COR-L47 (cell line): ENCODE measurements around the gene EHBP1.

ENCODE experiments used
- DNase-seq: peaks from one replicate; lab custom pipeline; 2025; lab: John Stamatoyannopoulos, UW

EHBP1 gene

DNA sequence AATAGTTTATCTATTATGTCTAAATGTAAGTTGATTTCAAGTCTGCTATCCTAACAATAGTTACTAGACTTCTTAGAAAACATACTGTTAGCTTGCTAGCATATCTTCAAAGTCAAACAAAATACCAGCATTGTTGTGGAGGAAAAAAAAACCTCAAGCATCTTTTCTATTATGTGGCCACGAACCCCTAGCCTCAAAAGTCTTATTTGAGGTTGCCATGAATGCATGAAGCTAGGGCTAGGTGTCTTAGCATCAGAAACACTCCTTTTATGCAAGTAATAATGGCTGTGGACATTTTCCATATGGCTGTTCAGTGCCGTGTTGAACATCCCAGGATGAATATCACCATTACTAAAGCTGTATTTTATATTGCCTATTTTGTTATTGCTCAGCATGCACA, 258.5 kb downstream of the EHBP1 start:
- DNase-seq, result no peak

DNA sequence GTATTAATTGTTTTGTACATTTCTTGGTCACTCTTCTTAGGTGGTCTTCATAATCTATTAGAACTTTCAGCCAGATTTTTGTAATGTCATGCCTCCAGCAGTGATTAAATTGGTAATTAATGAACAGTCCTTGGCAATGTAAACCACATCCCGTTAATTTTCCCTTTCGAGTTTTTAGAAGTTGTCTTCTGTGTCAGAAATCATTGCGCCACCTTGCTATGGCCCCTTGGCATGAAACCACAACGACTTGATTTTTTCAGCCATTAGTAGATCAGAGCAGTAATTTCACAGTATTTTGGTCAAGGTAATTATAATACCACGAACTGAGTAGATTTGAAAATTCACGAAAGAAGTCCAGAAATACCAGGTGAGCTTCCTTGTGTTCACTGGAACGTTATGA, 259.2 kb downstream of the EHBP1 start:
- DNase-seq, result no peak

GRCh38 chr2:62966991-62967390, 261.5 kb downstream of the EHBP1 start:
- no peak for DNase-seq

DNA sequence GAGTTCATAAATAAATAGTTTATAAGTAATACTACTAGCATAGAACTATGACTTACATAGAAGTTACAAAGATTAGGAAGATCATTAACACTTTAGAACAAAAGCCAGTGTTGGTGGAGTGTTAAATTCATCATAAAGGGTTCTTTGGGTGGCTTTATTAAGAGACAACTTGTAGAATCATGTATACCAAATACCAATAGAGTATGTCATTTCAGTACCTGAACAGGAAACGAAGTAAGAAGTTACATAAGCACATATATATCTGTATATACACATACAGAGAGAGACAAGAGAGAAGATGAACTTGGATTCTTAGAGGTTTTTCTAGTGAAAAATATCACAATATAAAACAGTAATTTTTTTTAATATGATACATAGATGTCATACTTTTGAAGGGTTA, 262.7 kb downstream of the EHBP1 start:
- DNase-seq, result no peak

- no peak for DNase-seq
These were observed 263.2 kb downstream of the EHBP1 start for GRCh38 chr2:62968668-62969067.

DNA sequence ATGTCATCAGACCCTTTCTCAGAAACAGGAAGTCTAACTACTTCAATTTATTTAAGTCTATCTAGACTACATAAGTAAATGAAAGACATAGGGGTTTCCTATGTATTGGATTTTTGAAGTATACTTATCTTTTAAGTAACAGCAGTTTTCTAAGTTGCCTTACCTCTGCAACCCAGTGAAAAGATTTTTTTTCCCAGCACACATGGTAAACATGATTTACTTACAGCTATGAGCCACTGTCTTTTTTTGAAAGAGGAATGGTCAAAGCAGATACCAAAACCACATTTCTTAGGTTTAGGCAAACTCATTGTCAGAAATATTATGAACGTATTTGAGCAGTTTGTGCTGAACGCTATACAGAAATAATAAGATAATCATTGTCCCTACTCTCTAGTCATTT, 266.4 kb downstream of the EHBP1 start:
- DNase-seq, result no peak

DNA sequence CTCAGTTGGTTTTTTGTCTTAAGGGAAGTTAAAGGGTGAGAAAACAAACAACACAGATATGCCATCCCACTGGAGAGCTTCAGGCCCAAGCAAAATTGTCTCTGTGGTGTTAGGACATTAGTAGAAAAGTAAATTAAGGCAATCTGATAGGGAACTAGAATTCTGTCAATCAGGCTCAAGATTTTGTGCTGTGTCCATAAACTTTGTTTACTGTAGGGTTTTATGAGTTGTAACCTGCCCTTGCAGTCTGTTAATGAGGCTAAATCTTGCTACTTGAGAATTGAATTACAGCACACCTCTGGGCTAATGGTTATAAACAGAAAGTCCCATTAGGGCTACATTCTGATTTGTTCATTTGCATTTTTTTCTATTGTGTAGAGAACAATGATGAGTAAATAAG, 267.1 kb downstream of the EHBP1 start:
- no peak for DNase-seq

GRCh38 chr2:62974999-62975398, 269.5 kb downstream of the EHBP1 start:
- no peak for DNase-seq

- no peak for DNase-seq
These were observed 286.1 kb downstream of the EHBP1 start for GRCh38 chr2:62991605-62992004.

- no peak for DNase-seq
These were observed 287.0 kb downstream of the EHBP1 start for GRCh38 chr2:62992561-62992960.

DNA sequence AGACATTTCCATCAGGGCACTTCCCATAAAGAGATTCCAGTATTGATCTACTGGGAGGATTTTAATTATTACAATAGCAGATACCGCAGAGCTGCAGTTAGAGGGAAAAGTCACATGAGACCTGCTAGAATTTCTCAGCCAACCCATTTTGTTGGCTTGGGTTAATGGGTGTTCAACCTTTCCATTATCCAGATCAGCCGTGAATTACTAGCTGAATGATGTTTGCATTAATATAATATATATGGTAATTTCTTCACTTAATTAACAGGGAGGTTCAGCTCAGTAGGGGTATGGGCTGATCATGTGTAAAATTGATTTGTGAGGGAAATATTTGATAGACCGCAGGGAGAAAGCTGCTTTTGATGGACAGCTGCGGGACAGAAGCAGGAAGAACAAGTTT, 288.7 kb downstream of the EHBP1 start:
- DNase-seq, result no peak

- DNase-seq, result no peak
These were observed 291.1 kb downstream of the EHBP1 start for GRCh38 chr2:62996534-62997186.

DNA sequence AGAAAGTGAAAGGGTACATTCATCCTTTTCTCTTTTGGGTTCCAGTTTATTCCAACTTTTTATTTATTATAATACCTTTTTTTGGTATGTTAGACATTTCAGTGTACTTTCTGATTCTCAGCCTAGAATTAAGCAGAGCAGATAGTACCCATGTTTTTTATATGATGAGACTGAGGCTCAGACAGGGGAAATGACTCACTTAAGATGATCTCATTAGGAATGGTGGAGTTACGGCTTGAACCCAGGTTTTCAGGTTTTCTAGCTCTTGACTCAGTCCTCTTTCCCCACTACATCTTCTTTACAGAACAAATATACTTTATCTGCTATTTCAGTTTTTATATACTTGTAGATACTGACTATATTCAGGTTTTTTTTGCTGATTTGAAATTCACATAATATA, 293.4 kb downstream of the EHBP1 start:
- no peak for DNase-seq

GRCh38 chr2:62999905-63000304, 294.4 kb downstream of the EHBP1 start:
- DNase-seq, result no peak

DNA sequence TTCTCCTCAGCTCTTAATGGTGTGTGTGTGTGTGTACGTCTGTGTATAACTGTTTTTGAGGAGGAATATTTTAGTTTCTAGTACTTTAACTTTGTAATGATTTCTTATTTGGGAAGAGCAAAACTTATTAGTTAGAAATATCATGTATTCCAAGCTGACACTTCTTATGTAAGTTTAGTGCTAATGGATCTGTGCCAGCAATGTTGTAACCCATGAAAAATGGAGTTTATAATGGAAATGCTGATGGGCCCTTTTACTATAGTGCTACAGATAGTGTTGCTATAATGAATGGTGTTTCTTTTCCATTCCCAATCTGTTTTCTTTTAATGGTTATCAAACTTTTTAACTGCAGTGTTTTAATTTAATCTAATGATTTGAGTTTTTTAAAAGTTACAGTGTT, 295.3 kb downstream of the EHBP1 start:
- DNase-seq, result no peak

- DNase-seq, result no peak
These were observed 296.1 kb downstream of the EHBP1 start for GRCh38 chr2:63001576-63001975.

DNA sequence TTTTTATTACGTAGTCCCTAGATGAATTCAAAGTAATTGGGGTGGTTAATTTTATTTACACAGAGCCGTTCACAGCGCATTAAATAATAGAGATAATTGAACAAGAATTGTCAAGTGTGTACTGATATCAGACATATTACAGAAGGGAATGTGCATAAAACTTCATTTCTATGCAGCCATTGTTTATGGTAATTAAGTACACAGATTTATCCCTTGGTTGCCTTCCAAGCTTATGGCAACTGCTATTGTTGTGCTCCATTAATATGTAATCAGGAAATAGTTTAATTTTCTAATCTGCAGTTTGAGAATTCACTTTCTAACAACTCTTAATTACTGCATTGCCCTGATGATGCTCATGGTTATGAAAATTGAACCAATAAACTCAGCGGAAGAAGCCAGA, 297.8 kb downstream of the EHBP1 start:
- DNase-seq, result peak; percentile 23

- no peak for DNase-seq
These were observed 302.4 kb downstream of the EHBP1 start for GRCh38 chr2:63007813-63008458.

GRCh38 chr2:63008838-63009237, 303.3 kb downstream of the EHBP1 start:
- DNase-seq, result no peak

GRCh38 chr2:63009490-63009889, 304.0 kb downstream of the EHBP1 start:
- no peak for DNase-seq

DNA sequence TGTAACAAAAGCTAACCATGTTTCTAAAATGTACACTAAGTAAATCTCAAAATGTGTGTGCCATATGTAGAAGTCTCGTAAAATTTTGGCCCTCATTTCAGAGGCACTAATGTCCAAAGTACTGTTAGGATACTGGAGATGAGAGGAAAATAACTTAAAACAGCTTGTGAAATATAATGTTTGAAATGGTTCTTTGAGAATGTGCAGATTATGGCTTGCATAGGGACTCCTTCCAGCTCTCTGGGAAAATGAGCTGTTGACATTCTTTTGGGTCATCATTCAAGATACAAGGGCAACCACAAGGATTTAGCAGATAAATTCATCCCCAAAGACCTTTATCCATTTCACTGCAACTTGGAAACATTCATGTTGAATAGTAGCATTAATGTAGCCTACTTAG, 307.0 kb downstream of the EHBP1 start:
- no peak for DNase-seq

GRCh38 chr2:63013438-63013837, 307.9 kb downstream of the EHBP1 start:
- no peak for DNase-seq

DNA sequence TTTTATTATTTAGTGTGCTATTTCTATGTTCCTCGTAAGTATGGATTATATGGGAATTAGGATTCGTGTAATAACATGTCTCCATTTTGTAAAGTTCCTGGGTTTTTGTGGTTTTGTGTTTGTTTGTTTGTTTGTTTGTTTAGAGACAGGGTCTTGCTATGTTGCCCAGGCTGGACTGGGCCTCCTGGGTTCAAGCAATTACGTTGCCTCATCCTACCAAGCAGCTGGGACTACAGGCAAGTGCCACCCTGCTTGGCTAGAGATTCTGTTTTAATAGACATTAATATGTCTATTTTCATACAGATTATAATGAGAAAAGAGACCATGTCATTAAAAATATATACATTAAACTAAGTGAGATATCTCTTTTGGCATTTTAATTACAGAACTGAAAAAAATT, 309.9 kb downstream of the EHBP1 start:
- DNase-seq, result no peak

- DNase-seq, result no peak
These were observed 312.9 kb downstream of the EHBP1 start for GRCh38 chr2:63018439-63018838.
